Measurements from ENCODE around the gene GGPS1. TPM values are rescaled to one million over a fixed set of nuclear protein-coding genes. Genes with fewer than 3 reads are reported as not detected.
A peak's percentile ranks its signal among the peaks of the same experiment; 100 is the strongest.

Gene GGPS1
- total RNA-seq, 1 donor from 2014 or later, result 39.1 TPM

DNA sequence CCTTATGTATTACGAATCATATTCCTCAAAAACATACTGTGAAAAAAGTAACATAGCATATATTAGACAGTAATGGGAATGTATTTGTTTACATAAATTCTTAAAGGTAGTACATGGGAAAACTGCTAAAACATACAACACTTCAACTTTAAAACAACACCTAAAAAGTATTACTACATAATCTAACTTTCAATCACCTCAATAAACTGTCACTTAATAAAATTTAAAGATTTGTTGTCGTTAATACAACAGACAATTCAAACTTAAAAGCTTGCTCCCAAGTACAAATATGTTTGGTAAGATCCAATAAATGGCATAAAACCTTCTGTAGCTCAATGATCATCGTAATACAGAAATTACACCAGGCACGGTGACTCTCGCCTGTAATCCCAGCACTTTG, 4.1 kb upstream of the GGPS1 start:
- Mint-ChIP-seq H3K4me3 (ENCODE audit: unreplicated experiment) (peak overlapping the region; percentile 64), H3K36me3 (ENCODE audit: low read depth, unreplicated experiment) (peaks cover 6% of the 10 kb centered on the region), H3K27me3 (ENCODE audit: low read depth, unreplicated experiment) (no peaks in the 10 kb centered on the region), H3K4me1 (ENCODE audit: low read depth, unreplicated experiment) (peaks cover 6% of the 10 kb centered on the region), H3K9me3 (ENCODE audit: unreplicated experiment) (no peaks in the 10 kb centered on the region), H3K27ac (ENCODE audit: unreplicated experiment) (peak overlapping the region; percentile 63)
- Histone ChIP-seq H3K79me2 (ENCODE audit: insufficient read depth, low read length) (peaks cover 89% of the 10 kb centered on the region), H3K9ac (ENCODE audit: low read length) (peak overlapping the region; percentile 21), H3K4me3 (ENCODE audit: insufficient read depth, low read depth, low read length) (no peak overlapping the region), H4K20me1 (ENCODE audit: insufficient read depth, low read length) (peaks cover 76% of the 10 kb centered on the region), H3K27me3 (ENCODE audit: insufficient read depth, low read length) (no peaks in the 10 kb centered on the region), H2AFZ (ENCODE audit: low read depth, low read length) (no peak overlapping the region), H3K27ac (ENCODE audit: low read depth, low read length) (no peak overlapping the region), H3K36me3 (ENCODE audit: insufficient read depth, low read length) (no peaks in the 10 kb centered on the region), H3K4me2 (ENCODE audit: low read length) (peak overlapping the region; percentile 94), H3K4me1 (ENCODE audit: insufficient read depth, low read length) (peaks cover 14% of the 10 kb centered on the region), H3K9me3 (ENCODE audit: insufficient read depth, low read depth, low read length) (no peaks in the 10 kb centered on the region)
- DNase-seq (ENCODE audit: low read depth), result no peak
- FAIRE-seq, result no peak
- TF ChIP-seq, protein P1, sequence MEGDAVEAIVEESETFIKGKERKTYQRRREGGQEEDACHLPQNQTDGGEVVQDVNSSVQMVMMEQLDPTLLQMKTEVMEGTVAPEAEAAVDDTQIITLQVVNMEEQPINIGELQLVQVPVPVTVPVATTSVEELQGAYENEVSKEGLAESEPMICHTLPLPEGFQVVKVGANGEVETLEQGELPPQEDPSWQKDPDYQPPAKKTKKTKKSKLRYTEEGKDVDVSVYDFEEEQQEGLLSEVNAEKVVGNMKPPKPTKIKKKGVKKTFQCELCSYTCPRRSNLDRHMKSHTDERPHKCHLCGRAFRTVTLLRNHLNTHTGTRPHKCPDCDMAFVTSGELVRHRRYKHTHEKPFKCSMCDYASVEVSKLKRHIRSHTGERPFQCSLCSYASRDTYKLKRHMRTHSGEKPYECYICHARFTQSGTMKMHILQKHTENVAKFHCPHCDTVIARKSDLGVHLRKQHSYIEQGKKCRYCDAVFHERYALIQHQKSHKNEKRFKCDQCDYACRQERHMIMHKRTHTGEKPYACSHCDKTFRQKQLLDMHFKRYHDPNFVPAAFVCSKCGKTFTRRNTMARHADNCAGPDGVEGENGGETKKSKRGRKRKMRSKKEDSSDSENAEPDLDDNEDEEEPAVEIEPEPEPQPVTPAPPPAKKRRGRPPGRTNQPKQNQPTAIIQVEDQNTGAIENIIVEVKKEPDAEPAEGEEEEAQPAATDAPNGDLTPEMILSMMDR (IDR thresholded peaks at IDR 0.05; ENCODE audit: insufficient read depth, low read depth, low read length), result no peak
- no peak for TF ChIP-seq EZH2 (IDR thresholded peaks at IDR 0.05; ENCODE audit: insufficient read depth, low read length)

DNA sequence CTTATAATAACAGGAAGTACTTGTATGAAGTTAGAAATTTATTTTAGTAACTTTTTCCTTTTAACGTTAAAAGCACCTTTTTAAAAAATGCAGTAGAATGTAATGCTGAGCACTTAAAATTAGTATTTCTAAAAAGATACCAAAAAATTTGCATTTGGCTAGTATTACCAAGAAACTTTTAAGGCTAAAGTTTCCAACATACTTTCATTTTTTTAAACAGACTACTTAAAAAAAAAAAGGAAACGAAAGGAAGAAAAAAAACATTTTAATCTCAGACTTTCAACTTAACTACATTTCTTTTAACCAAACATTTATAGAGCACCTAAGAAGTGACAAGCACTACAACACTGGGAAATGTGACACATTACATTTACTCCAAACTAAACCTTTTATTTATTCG, 3.2 kb upstream of the GGPS1 start:
- Histone ChIP-seq H3K27ac (ENCODE audit: low read depth, low read length) (no peak overlapping the region), H3K9ac (ENCODE audit: low read length) (peak overlapping the region; percentile 97), H2AFZ (ENCODE audit: low read depth, low read length) (no peak overlapping the region), H3K79me2 (ENCODE audit: insufficient read depth, low read length) (peaks cover 88% of the 10 kb centered on the region), H3K27me3 (ENCODE audit: insufficient read depth, low read length) (no peaks in the 10 kb centered on the region), H3K4me2 (ENCODE audit: low read length) (peak overlapping the region; percentile 94), H4K20me1 (ENCODE audit: insufficient read depth, low read length) (peaks cover 68% of the 10 kb centered on the region), H3K36me3 (ENCODE audit: insufficient read depth, low read length) (no peaks in the 10 kb centered on the region), H3K4me1 (ENCODE audit: insufficient read depth, low read length) (peaks cover 14% of the 10 kb centered on the region), H3K4me3 (ENCODE audit: insufficient read depth, low read depth, low read length) (no peak overlapping the region), H3K9me3 (ENCODE audit: insufficient read depth, low read depth, low read length) (no peaks in the 10 kb centered on the region)
- Mint-ChIP-seq H3K4me1 (ENCODE audit: low read depth, unreplicated experiment) (peaks cover 6% of the 10 kb centered on the region), H3K27me3 (ENCODE audit: low read depth, unreplicated experiment) (no peaks in the 10 kb centered on the region), H3K9me3 (ENCODE audit: unreplicated experiment) (no peaks in the 10 kb centered on the region), H3K27ac (ENCODE audit: unreplicated experiment) (no peak overlapping the region), H3K4me3 (ENCODE audit: unreplicated experiment) (peak overlapping the region; percentile 100), H3K36me3 (ENCODE audit: low read depth, unreplicated experiment) (peaks cover 6% of the 10 kb centered on the region)
- FAIRE-seq (no peak), DNase-seq (ENCODE audit: low read depth) (no peak)
- TF ChIP-seq, protein P1 (IDR thresholded peaks at IDR 0.05; ENCODE audit: insufficient read depth, low read depth, low read length), result no peak
- no peak for TF ChIP-seq EZH2 (IDR thresholded peaks at IDR 0.05; ENCODE audit: insufficient read depth, low read length)

DNA sequence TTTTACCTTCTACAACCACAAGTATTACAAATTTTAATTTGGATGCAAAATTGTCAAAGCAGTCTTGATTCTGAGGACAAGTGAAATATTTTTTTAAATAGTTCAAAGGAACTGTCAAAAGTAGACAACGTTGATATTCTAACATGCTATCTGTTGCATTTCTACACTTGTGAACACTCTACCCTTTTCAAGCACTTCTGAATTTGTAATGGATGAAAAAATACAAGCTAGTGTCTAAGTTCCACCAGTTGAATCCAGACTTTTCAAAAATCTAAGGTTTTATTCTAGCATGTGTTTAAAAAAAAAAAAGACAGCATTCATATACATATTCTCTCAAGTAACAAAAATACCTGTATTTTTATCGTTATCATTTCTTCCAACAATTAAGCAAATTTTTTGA, 2.5 kb upstream of the GGPS1 start:
- H3K4me1 Mint-ChIP-seq (ENCODE audit: low read depth, unreplicated experiment), result peaks cover 12% of the 10 kb centered on the region
- H3K36me3 ChIP-seq (ENCODE audit: insufficient read depth, low read length), result no peaks in the 10 kb centered on the region
- H3K27me3 ChIP-seq (ENCODE audit: insufficient read depth, low read length), result no peaks in the 10 kb centered on the region
- peaks cover 6% of the 10 kb centered on the region for H3K36me3 Mint-ChIP-seq (ENCODE audit: low read depth, unreplicated experiment)
- peak overlapping the region; percentile 88 for H3K4me3 ChIP-seq (ENCODE audit: insufficient read depth, low read depth, low read length)
- H3K4me3 Mint-ChIP-seq (ENCODE audit: unreplicated experiment), result peak overlapping the region; percentile 100
- TF ChIP-seq EZH2 (IDR thresholded peaks at IDR 0.05; ENCODE audit: insufficient read depth, low read length), result no peak
- TF ChIP-seq, protein P1 (IDR thresholded peaks at IDR 0.05; ENCODE audit: insufficient read depth, low read depth, low read length), result no peak
- no peak for FAIRE-seq
- H3K4me2 ChIP-seq (ENCODE audit: low read length), result peak overlapping the region; percentile 94
- no peak overlapping the region for H3K27ac ChIP-seq (ENCODE audit: low read depth, low read length)
- H3K79me2 ChIP-seq (ENCODE audit: insufficient read depth, low read length), result peaks cover 88% of the 10 kb centered on the region
- no peaks in the 10 kb centered on the region for H3K27me3 Mint-ChIP-seq (ENCODE audit: low read depth, unreplicated experiment)
- H3K9ac ChIP-seq (ENCODE audit: low read length), result peak overlapping the region; percentile 97
- H2AFZ ChIP-seq (ENCODE audit: low read depth, low read length), result no peak overlapping the region
- peaks cover 61% of the 10 kb centered on the region for H4K20me1 ChIP-seq (ENCODE audit: insufficient read depth, low read length)
- no peak for DNase-seq (ENCODE audit: low read depth)
- H3K9me3 ChIP-seq (ENCODE audit: insufficient read depth, low read depth, low read length), result no peaks in the 10 kb centered on the region
- H3K4me1 ChIP-seq (ENCODE audit: insufficient read depth, low read length), result peaks cover 14% of the 10 kb centered on the region
- no peaks in the 10 kb centered on the region for H3K9me3 Mint-ChIP-seq (ENCODE audit: unreplicated experiment)
- peak overlapping the region; percentile 28 for H3K27ac Mint-ChIP-seq (ENCODE audit: unreplicated experiment)

Measured in astrocyte (in vitro differentiated cells and primary cell).